Retinal pigment epithelial cell (primary cell): Measurements from ENCODE around the gene GPR50.

ENCODE experiments used
- DNase-seq: peaks from one replicate; pipeline ENCODE4 v3.0.0-alpha.2; 2010; ENCODE audit warnings: low read depth
- H3K4me3 ChIP-seq: 2 replicates; pipeline ENCODE4 v1.5.1; 2011; ENCODE audit warnings: mild to moderate bottlenecking, low read length, control low read depth, moderate library complexity
- CTCF ChIP-seq: conservative IDR thresholded peaks from 2 replicates; pipeline ENCODE4 v1.5.1; 2011; ENCODE audit warnings: low read depth, low read length, control low read depth, inconsistent platforms

GPR50 gene

DNA sequence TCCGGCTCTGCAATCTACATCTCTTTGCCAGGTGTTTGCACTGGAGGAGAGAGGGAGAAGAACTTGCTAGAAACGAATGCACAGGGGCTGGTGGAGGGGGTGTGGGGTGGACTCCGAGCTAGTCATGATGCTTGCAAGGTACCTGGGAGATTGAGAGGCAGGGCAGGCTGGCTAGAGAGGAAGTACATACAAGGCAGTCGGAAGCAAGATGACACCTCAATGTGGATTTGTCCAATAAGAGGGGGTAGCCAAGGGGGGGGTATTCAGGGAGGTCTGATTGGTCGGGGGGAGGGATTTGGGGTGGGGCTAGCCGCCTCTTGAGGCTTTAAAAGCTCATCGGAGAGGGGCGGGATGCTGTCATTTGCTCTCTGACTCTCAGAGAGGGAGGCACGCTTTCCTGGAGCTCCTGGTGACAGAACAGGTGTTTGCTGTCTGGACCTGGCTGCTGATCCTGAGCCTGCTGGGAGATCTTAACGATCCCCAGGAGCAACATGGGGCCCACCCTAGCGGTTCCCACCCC, at the start of gene GPR50:
TSS of gene GPR50 (plus strand) at position 354 of the 520 bp plus-strand sequence. CDS start at position 492, 138 bp downstream.
- DNase-seq, result no peak
- TF ChIP-seq CTCF, result no peak
- H3K4me3 ChIP-seq, result no peak within 1 kb of the TSS

- DNase-seq, result no peak
- no peak for TF ChIP-seq CTCF
- no peak overlapping the region for H3K4me3 ChIP-seq
These were observed 43.9 kb upstream of the GPR50 start for GRCh38 chrX:151132531-151132930.

GRCh38 chrX:151151665-151152267, 24.6 kb upstream of the GPR50 start:
- peak; percentile 4 for DNase-seq
- no peak overlapping the region for H3K4me3 ChIP-seq
- peak; percentile 67 for TF ChIP-seq CTCF

GRCh38 chrX:151153086-151153485, 23.3 kb upstream of the GPR50 start:
- H3K4me3 ChIP-seq, result no peak overlapping the region
- DNase-seq, result no peak
- peak; percentile 45 for TF ChIP-seq CTCF

DNA sequence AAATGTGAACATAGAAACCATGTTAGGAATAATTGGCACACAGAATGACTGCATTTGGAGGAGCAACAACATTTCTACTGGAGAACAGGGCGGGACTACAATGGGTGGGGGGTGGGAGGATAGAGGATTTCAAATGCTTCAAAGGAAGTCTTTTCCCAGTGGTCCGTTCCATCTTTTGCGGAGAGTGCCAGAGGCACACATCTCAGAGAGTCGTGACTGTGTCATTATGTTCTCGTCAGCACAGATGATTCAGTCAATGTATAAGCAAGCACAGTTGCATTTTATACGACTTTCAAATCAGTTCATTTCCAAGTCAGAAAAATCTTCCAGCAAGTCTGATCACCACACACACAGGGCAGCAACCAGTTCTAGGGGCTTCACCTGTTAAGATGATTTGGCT, 22.7 kb upstream of the GPR50 start:
- no peak for TF ChIP-seq CTCF
- DNase-seq, result no peak
- no peak overlapping the region for H3K4me3 ChIP-seq

DNA sequence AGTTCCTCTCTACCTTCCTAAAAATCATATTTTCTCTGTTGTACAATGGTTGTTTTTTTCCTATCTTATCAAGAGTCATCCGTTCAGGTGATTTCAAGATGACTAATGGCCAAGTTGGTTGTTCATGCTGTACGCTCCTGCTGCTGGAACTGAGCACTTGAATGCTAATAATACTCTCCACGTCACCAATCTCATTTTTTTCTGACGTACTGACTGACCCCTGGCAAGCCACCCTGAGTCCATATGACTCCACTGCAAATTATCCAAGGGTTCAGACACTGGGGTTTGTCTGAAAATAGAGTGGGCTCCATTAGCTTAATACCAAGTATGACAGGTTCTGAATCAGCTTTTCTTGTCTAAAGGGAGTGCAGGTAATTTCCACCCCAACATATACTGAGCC, 21.1 kb upstream of the GPR50 start:
- no peak for DNase-seq
- H3K4me3 ChIP-seq, result no peak overlapping the region
- no peak for TF ChIP-seq CTCF

DNA sequence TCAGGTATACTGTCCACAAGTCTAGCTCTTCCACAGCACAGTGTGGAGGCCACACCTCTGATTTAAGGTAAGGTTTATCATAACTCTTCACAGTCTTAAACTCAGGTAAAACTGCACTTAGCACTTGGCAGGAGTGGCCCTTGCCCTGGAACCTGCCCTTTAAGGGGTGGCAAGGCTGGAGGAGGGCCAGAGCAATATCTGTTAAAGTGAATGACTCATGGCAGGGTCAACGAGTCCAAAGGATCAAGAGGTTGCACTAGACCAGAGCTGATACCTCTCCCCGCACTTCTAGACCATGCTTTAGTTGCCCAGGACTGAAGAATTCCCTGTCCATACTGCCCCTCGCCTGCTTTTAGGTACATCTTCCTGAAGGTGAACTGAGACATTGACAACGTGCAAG, 14.7 kb upstream of the GPR50 start:
- no peak for DNase-seq
- no peak for TF ChIP-seq CTCF
- no peak overlapping the region for H3K4me3 ChIP-seq
